ENCODE results near the gene OAS3. TPM values are rescaled to one million over a fixed set of nuclear protein-coding genes. Genes with fewer than 3 reads are reported as not detected.

OAS3 gene
- total and polyA plus RNA-seq, 9 donors: 4.7 to 7.6 (median 6.6) TPM

DNA sequence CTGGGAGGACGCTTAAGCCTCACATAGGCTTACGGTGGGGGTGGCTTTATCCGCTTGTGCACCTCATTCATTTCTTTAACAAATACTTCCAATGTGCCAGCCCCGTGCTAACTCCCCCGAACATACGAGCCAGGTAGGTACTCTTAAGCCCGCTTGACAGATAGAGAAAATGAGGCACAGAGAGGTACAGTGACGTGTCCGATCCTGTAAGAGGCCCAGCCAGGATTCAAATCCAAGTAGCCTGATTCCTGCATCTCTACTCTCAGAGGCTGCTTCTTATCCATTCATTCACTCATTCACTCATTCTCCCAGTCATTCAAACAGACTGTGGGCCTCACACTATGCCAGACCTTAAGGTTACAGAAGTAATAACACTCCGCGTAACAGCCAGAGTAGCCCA, 477 bp downstream of the OAS3 start:
- Histone ChIP-seq H3K27me3 (ENCODE audit: control insufficient read depth, insufficient read depth, low read length) (no peaks in the 10 kb centered on the region), H3K4me1 (ENCODE audit: control insufficient read depth, insufficient read depth, low read length) (peaks cover 16% of the 10 kb centered on the region), H3K9me3 (replicated peaks; ENCODE audit: control insufficient read depth, low read depth, low read length) (no peaks in the 10 kb centered on the region), H3K27ac (ENCODE audit: low read length) (peak overlapping the region; percentile 85), H3K4me3 (ENCODE audit: low read length) (peak overlapping the region; percentile 65), H3K36me3 (ENCODE audit: control insufficient read depth, insufficient read depth, low read length) (peaks cover 24% of the 10 kb centered on the region)
- DNase-seq: peak; percentile 11
- WGBS (ENCODE audit: insufficient coverage): no CpG with 5 or more reads among the region's 11 CpGs

- Histone ChIP-seq H3K27me3 (ENCODE audit: control insufficient read depth, insufficient read depth, low read length) (no peaks in the 10 kb centered on the region), H3K4me1 (ENCODE audit: control insufficient read depth, insufficient read depth, low read length) (peaks cover 16% of the 10 kb centered on the region), H3K27ac (ENCODE audit: low read length) (peak overlapping the region; percentile 44), H3K9me3 (replicated peaks; ENCODE audit: control insufficient read depth, low read depth, low read length) (no peaks in the 10 kb centered on the region), H3K4me3 (ENCODE audit: low read length) (peak overlapping the region; percentile 65), H3K36me3 (ENCODE audit: control insufficient read depth, insufficient read depth, low read length) (peaks cover 32% of the 10 kb centered on the region)
- WGBS (ENCODE audit: insufficient coverage): 40% methylated on average over 5 of the region's 7 CpGs
- no peak for DNase-seq
These were observed 1.6 kb downstream of the OAS3 start for GRCh38 chr12:112939761-112940381.

DNA sequence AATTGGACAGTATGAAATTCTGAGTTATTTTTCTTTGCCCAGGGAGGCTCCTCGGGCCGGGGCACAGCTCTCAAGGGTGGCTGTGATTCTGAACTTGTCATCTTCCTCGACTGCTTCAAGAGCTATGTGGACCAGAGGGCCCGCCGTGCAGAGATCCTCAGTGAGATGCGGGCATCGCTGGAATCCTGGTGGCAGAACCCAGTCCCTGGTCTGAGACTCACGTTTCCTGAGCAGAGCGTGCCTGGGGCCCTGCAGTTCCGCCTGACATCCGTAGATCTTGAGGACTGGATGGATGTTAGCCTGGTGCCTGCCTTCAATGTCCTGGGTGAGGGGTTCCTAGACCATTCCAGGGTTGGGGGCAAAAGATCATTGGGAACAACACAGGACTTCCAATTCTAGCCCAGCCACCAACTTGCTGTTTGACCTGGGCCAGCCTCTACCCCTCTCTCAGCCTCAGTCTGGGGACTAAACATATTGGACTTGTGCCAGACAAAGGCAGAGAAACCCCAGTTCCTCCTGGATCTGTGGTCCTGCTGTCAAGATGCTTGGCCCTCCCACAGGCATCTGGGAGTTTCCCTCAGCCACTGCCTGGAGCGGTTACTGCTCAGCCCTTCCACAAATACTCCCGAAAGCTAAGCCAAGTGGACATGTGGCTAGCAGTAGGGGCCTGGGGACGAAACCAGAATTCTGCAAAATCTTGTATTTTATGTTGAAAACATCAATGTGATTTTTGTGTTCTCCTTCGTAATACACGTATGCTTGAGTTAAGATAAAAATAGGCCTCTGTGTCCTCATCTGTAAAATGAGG, 3.5 kb downstream of the OAS3 start:
- no peak for DNase-seq
- Histone ChIP-seq H3K4me1 (ENCODE audit: control insufficient read depth, insufficient read depth, low read length) (peaks cover 16% of the 10 kb centered on the region), H3K27me3 (ENCODE audit: control insufficient read depth, insufficient read depth, low read length) (no peaks in the 10 kb centered on the region), H3K4me3 (ENCODE audit: low read length) (no peak overlapping the region), H3K36me3 (ENCODE audit: control insufficient read depth, insufficient read depth, low read length) (peaks cover 48% of the 10 kb centered on the region), H3K27ac (ENCODE audit: low read length) (no peak overlapping the region), H3K9me3 (replicated peaks; ENCODE audit: control insufficient read depth, low read depth, low read length) (no peaks in the 10 kb centered on the region)
- WGBS (ENCODE audit: insufficient coverage): 92% methylated on average over 11 of the region's 16 CpGs

DNA sequence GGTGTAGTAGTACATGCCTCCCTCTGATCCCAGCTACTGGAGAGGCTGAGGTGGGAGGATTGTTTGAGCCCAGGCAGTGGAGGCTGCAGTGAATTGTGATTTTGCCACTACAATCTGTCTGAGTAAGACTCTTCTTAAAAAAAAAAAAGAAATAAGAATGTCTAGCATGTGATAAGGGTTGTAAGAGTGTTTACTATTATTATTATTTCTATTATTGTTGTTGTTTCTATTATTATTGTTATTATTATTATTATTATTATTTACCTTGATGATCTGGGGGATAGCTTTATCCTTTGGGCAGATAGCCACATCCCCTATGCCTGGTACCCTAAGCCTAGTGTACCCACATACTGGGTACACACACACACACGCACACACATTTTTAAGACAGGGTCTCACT, 4.3 kb downstream of the OAS3 start:
- Histone ChIP-seq H3K36me3 (ENCODE audit: control insufficient read depth, insufficient read depth, low read length) (peaks cover 55% of the 10 kb centered on the region), H3K27ac (ENCODE audit: low read length) (no peak overlapping the region)

DNA sequence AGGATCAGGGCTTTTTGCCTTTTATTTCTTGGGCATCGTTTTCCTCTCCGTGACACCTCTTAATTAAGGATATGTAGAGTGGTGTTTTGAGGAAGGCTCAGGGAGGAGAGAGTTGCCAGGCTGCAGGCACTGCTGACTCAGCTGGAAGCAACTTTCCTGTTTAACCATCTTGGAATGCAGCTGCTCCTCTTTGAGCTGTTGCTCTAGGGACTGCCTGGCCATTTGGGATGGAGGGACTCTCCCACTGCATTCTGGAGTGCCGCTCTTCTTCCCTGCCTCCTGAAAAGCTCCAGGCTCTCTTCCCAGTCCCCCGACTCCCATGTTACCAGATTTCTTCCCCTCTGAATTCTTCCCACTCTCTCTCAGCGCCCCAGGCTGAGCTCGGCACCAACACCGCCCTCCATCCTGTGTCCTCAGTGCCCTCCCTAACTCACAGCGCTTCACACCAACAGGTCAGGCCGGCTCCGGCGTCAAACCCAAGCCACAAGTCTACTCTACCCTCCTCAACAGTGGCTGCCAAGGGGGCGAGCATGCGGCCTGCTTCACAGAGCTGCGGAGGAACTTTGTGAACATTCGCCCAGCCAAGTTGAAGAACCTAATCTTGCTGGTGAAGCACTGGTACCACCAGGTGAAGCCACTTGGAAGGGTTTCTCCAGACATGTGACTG, 5.9 kb downstream of the OAS3 start:
- Histone ChIP-seq H3K27ac (ENCODE audit: low read length) (no peak overlapping the region), H3K4me3 (ENCODE audit: low read length) (no peak overlapping the region), H3K27me3 (ENCODE audit: control insufficient read depth, insufficient read depth, low read length) (no peaks in the 10 kb centered on the region), H3K9me3 (replicated peaks; ENCODE audit: control insufficient read depth, low read depth, low read length) (no peaks in the 10 kb centered on the region), H3K36me3 (ENCODE audit: control insufficient read depth, insufficient read depth, low read length) (peaks cover 69% of the 10 kb centered on the region), H3K4me1 (ENCODE audit: control insufficient read depth, insufficient read depth, low read length) (peaks cover 12% of the 10 kb centered on the region)
- 84% methylated on average over 15 of the region's 15 CpGs for WGBS (ENCODE audit: insufficient coverage)
- DNase-seq: no peak

More for the DNA sequence above, 4.3 kb downstream of the OAS3 start:
- no CpG with 5 or more reads among the region's 1 CpG for WGBS (ENCODE audit: insufficient coverage)
- no peaks in the 10 kb centered on the region for H3K9me3 ChIP-seq (replicated peaks; ENCODE audit: control insufficient read depth, low read depth, low read length)
- peaks cover 16% of the 10 kb centered on the region for H3K4me1 ChIP-seq (ENCODE audit: control insufficient read depth, insufficient read depth, low read length)
- no peak for DNase-seq
- no peaks in the 10 kb centered on the region for H3K27me3 ChIP-seq (ENCODE audit: control insufficient read depth, insufficient read depth, low read length)
- H3K4me3 ChIP-seq (ENCODE audit: low read length): no peak overlapping the region

DNA sequence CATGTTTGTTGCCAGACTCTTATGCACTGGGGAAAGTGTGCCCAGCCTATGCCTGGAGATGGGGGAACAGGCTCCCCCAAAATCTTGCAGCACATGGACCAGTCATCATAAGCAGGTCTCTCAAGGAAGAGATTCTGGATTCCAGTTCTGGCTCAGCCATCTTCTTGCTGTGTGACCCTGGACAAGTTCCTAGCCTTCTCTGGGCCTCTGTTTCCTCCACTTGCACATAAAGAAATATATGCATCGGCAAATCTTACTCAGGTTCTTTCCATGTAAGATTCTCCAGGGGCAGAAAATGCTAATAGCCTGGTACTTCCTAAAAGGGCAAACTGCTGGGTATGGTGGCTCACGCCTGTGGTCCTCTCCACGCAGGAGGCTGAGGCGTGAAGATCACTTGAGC, 7.2 kb downstream of the OAS3 start:
- H3K4me1 ChIP-seq (ENCODE audit: control insufficient read depth, insufficient read depth, low read length): no peaks in the 10 kb centered on the region
- no peak overlapping the region for H3K27ac ChIP-seq (ENCODE audit: low read length)
- WGBS (ENCODE audit: insufficient coverage): no CpG with 5 or more reads among the region's 4 CpGs
- H3K27me3 ChIP-seq (ENCODE audit: control insufficient read depth, insufficient read depth, low read length): no peaks in the 10 kb centered on the region
- peaks cover 81% of the 10 kb centered on the region for H3K36me3 ChIP-seq (ENCODE audit: control insufficient read depth, insufficient read depth, low read length)
- no peak overlapping the region for H3K4me3 ChIP-seq (ENCODE audit: low read length)
- no peak for DNase-seq
- H3K9me3 ChIP-seq (replicated peaks; ENCODE audit: control insufficient read depth, low read depth, low read length): no peaks in the 10 kb centered on the region

DNA sequence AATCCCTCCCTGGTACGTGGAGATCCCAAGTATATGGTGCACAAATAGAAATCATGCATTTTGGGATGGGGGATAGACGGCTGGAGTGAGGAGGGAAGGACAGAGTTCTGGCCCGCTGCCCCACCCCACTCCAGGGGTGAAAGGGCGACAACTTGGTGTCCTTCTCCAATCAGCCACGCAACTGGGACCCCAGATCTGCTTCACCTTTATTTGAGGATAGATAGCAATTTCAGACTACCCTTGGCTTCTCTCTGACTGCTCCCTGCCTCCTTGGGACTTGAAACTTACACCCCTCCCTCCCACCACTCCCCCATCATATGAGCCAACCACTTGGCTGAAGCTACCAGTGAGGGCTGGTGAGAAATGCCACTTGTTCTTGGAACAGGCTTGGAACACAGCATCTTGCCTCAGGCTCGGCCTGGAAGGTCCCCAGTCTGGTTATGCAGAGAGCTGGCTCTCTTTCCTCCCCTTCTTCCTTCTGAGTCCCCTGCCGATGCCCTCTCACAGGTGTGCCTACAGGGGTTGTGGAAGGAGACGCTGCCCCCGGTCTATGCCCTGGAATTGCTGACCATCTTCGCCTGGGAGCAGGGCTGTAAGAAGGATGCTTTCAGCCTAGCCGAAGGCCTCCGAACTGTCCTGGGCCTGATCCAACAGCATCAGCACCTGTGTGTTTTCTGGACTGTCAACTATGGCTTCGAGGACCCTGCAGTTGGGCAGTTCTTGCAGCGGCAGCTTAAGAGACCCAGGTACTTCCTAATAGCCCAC, 8.1 kb downstream of the OAS3 start:
- no peaks in the 10 kb centered on the region for H3K4me1 ChIP-seq (ENCODE audit: control insufficient read depth, insufficient read depth, low read length)

DNA sequence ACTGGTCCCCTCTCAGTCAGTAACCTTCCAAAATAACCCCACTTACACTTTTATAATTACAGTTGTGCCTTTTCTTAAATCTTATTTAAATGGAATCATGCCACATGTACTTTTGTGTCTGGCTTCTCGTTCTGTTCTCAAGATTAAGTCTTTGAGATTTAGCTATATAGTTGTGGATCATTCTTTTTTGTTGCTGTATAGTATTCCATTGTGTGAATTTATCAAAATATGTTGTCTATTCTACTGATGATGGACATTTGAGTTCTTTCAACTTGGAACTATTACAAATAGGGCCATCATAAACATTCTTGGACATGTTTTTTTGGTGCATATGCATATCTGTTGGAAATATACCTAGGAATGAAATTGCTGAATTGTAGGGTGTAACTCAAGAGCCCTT, 9.0 kb downstream of the OAS3 start:
- peaks cover 73% of the 10 kb centered on the region for H3K36me3 ChIP-seq (ENCODE audit: control insufficient read depth, insufficient read depth, low read length)
- peaks cover 2% of the 10 kb centered on the region for H3K9me3 ChIP-seq (replicated peaks; ENCODE audit: control insufficient read depth, low read depth, low read length)
- H3K4me1 ChIP-seq (ENCODE audit: control insufficient read depth, insufficient read depth, low read length): no peaks in the 10 kb centered on the region
- no peaks in the 10 kb centered on the region for H3K27me3 ChIP-seq (ENCODE audit: control insufficient read depth, insufficient read depth, low read length)
- no CpG with 5 or more reads among the region's 1 CpG for WGBS (ENCODE audit: insufficient coverage)
- no peak overlapping the region for H3K27ac ChIP-seq (ENCODE audit: low read length)
- H3K4me3 ChIP-seq (ENCODE audit: low read length): no peak overlapping the region
- no peak for DNase-seq

More for the DNA sequence above, 8.1 kb downstream of the OAS3 start:
- 86% methylated on average over 8 of the region's 14 CpGs for WGBS (ENCODE audit: insufficient coverage)
- no peaks in the 10 kb centered on the region for H3K27me3 ChIP-seq (ENCODE audit: control insufficient read depth, insufficient read depth, low read length)
- H3K36me3 ChIP-seq (ENCODE audit: control insufficient read depth, insufficient read depth, low read length): peaks cover 82% of the 10 kb centered on the region
- H3K4me3 ChIP-seq (ENCODE audit: low read length): no peak overlapping the region
- no peaks in the 10 kb centered on the region for H3K9me3 ChIP-seq (replicated peaks; ENCODE audit: control insufficient read depth, low read depth, low read length)
- no peak overlapping the region for H3K27ac ChIP-seq (ENCODE audit: low read length)
- DNase-seq: no peak

GRCh38 chr12:112947761-112948160, 9.5 kb downstream of the OAS3 start:
- H3K9me3 ChIP-seq (replicated peaks; ENCODE audit: control insufficient read depth, low read depth, low read length): peaks cover 2% of the 10 kb centered on the region
- H3K4me3 ChIP-seq (ENCODE audit: low read length): no peak overlapping the region
- DNase-seq: no peak
- no peaks in the 10 kb centered on the region for H3K4me1 ChIP-seq (ENCODE audit: control insufficient read depth, insufficient read depth, low read length)
- H3K27me3 ChIP-seq (ENCODE audit: control insufficient read depth, insufficient read depth, low read length): no peaks in the 10 kb centered on the region
- H3K36me3 ChIP-seq (ENCODE audit: control insufficient read depth, insufficient read depth, low read length): peaks cover 72% of the 10 kb centered on the region
- H3K27ac ChIP-seq (ENCODE audit: low read length): no peak overlapping the region
- WGBS (ENCODE audit: insufficient coverage): 74% methylated on average over 2 of the region's 5 CpGs

DNA sequence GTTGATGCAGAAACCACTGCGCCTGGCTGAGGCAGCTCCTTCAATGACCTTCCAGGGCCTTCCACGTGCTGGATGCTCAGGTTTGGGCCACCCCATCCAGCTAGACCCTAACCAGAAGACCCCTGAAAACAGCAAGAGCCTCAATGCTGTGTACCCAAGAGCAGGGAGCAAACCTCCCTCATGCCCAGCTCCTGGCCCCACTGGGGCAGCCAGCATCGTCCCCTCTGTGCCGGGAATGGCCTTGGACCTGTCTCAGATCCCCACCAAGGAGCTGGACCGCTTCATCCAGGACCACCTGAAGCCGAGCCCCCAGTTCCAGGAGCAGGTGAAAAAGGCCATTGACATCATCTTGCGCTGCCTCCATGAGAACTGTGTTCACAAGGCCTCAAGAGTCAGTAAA, 10.5 kb downstream of the OAS3 start:
- H3K4me3 ChIP-seq (ENCODE audit: low read length): no peak overlapping the region
- no peak for DNase-seq
- WGBS (ENCODE audit: insufficient coverage): 94% methylated on average over 7 of the region's 7 CpGs
- peaks cover 2% of the 10 kb centered on the region for H3K9me3 ChIP-seq (replicated peaks; ENCODE audit: control insufficient read depth, low read depth, low read length)
- H3K27me3 ChIP-seq (ENCODE audit: control insufficient read depth, insufficient read depth, low read length): no peaks in the 10 kb centered on the region
- no peaks in the 10 kb centered on the region for H3K4me1 ChIP-seq (ENCODE audit: control insufficient read depth, insufficient read depth, low read length)
- H3K36me3 ChIP-seq (ENCODE audit: control insufficient read depth, insufficient read depth, low read length): peaks cover 61% of the 10 kb centered on the region
- no peak overlapping the region for H3K27ac ChIP-seq (ENCODE audit: low read length)

All from muscle of leg (tissue), 11 donors.